HFFc6 (cell line): ENCODE results near the gene RNF25. TPM values are rescaled to one million over a fixed set of nuclear protein-coding genes. Genes with fewer than 3 reads are reported as not detected.
A peak's percentile ranks its signal among the peaks of the same experiment; 100 is the strongest.

Source experiments
- DNase-seq: peaks from one replicate; pipeline ENCODE4 v3.0.0-alpha.2; 2018
- H3K27ac Mint-ChIP-seq: 2 replicates; pipeline ENCODE4 v1.8.0; 2020; ENCODE audit warnings: mild to moderate bottlenecking, mixed read lengths
- H3K27me3 Mint-ChIP-seq: 2 replicates; pipeline ENCODE4 v1.8.0; 2021; ENCODE audit warnings: mild to moderate bottlenecking, moderate library complexity, mixed read lengths; ENCODE audit not compliant: insufficient read depth
- H3K36me3 Mint-ChIP-seq: 2 replicates; pipeline ENCODE4 v1.8.0; 2021; ENCODE audit warnings: low read depth, mixed read lengths
- H3K4me1 Mint-ChIP-seq: 2 replicates; pipeline ENCODE4 v1.8.0; 2020; ENCODE audit warnings: low read depth, mixed read lengths
- H3K4me3 Mint-ChIP-seq: 2 replicates; pipeline ENCODE4 v1.8.0; 2020; ENCODE audit warnings: mild to moderate bottlenecking, moderate library complexity, mixed read lengths
- H3K9me3 Mint-ChIP-seq: 2 replicates; pipeline ENCODE4 v1.8.0; 2020; ENCODE audit warnings: mild to moderate bottlenecking, mixed read lengths
- total RNA-seq, 6 experiments: library from RNA; stranded (reverse); fragmentation: NEBNext Ultra II Directional; extraction: Animal tissue kit (Norgen Biotek cat#: 25700); gene quantifications; 2 replicates in 1 of 6; 3 replicates in 5 of 6; pipeline ENCODE4 v1.2.3, GENCODE V29; 2021
- TF ChIP-seq, protein P1 (sequence below): fragments of 200-600 bp; sonication (generic); IDR thresholded peaks from 2 replicates; pipeline ENCODE4 v1.5.0; 2021; ENCODE audit warnings: antibody characterized with exemption, mild to moderate bottlenecking

RNF25 gene
- total RNA-seq, 6 experiments from 2014 or later: 32.7 to 47.9 (median 39.2) TPM

- DNase-seq: no peak
- Mint-ChIP-seq H3K4me1 (peaks cover 6% of the 10 kb centered on the region), H3K9me3 (no peaks in the 10 kb centered on the region)
Measured at GRCh38 chr2:218631837-218632236, 40.0 kb downstream of the RNF25 start.

DNA sequence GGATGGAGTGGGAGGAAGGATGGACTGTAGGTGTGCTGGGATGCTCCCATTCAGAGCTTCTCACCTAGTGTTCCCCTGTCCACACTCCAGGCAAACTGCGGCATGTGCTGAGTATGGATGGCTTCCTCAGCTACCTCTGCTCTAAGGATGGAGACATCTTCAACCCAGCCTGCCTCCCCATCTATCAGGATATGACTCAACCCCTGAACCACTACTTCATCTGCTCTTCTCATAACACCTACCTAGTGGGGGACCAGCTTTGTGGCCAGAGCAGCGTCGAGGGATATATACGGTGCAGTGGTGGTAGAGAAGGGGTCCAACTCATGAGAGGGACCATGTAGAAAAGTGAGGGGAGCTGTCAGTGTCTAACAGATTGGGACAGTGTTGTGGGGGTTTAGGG is 43.9 kb downstream of the RNF25 start:
- H3K4me1 Mint-ChIP-seq: peaks cover 10% of the 10 kb centered on the region
- no peak overlapping the region for H3K4me3 Mint-ChIP-seq
- no peak overlapping the region for H3K27ac Mint-ChIP-seq
- no peaks in the 10 kb centered on the region for H3K9me3 Mint-ChIP-seq
- peaks cover 2% of the 10 kb centered on the region for H3K27me3 Mint-ChIP-seq
- DNase-seq: no peak
- TF ChIP-seq, protein P1, sequence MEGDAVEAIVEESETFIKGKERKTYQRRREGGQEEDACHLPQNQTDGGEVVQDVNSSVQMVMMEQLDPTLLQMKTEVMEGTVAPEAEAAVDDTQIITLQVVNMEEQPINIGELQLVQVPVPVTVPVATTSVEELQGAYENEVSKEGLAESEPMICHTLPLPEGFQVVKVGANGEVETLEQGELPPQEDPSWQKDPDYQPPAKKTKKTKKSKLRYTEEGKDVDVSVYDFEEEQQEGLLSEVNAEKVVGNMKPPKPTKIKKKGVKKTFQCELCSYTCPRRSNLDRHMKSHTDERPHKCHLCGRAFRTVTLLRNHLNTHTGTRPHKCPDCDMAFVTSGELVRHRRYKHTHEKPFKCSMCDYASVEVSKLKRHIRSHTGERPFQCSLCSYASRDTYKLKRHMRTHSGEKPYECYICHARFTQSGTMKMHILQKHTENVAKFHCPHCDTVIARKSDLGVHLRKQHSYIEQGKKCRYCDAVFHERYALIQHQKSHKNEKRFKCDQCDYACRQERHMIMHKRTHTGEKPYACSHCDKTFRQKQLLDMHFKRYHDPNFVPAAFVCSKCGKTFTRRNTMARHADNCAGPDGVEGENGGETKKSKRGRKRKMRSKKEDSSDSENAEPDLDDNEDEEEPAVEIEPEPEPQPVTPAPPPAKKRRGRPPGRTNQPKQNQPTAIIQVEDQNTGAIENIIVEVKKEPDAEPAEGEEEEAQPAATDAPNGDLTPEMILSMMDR: no peak
- H3K36me3 Mint-ChIP-seq: no peaks in the 10 kb centered on the region; the same call in 1 of the 2 replicates

More at GRCh38 chr2:218631837-218632236, 40.0 kb downstream of the RNF25 start:
- H3K36me3 Mint-ChIP-seq: peaks cover 12% of the 10 kb centered on the region
- TF ChIP-seq, protein P1: no peak
- H3K27ac Mint-ChIP-seq: no peak overlapping the region
- no peak overlapping the region for H3K4me3 Mint-ChIP-seq
- peaks cover 2% of the 10 kb centered on the region for H3K27me3 Mint-ChIP-seq

GRCh38 chr2:218626369-218626768 is 45.4 kb downstream of the RNF25 start:
- TF ChIP-seq, protein P1: no peak
- H3K4me1 Mint-ChIP-seq: peaks cover 12% of the 10 kb centered on the region; the same call in 1 of the 2 replicates
- no peaks in the 10 kb centered on the region for H3K36me3 Mint-ChIP-seq
- DNase-seq: no peak
- no peaks in the 10 kb centered on the region for H3K9me3 Mint-ChIP-seq
- H3K27me3 Mint-ChIP-seq: peaks cover 2% of the 10 kb centered on the region
- no peak overlapping the region for H3K27ac Mint-ChIP-seq
- no peak overlapping the region for H3K4me3 Mint-ChIP-seq

- H3K9me3 Mint-ChIP-seq: no peaks in the 10 kb centered on the region
- peaks cover 12% of the 10 kb centered on the region; the same call in 1 of the 2 replicates for H3K4me1 Mint-ChIP-seq
- H3K4me3 Mint-ChIP-seq: no peak overlapping the region
- no peaks in the 10 kb centered on the region for H3K36me3 Mint-ChIP-seq
- H3K27ac Mint-ChIP-seq: no peak overlapping the region
- no peaks in the 10 kb centered on the region; the same call in 1 of the 2 replicates for H3K27me3 Mint-ChIP-seq
- TF ChIP-seq, protein P1: no peak
- no peak for DNase-seq
Measured at GRCh38 chr2:218623366-218623705, 48.5 kb downstream of the RNF25 start.

DNA sequence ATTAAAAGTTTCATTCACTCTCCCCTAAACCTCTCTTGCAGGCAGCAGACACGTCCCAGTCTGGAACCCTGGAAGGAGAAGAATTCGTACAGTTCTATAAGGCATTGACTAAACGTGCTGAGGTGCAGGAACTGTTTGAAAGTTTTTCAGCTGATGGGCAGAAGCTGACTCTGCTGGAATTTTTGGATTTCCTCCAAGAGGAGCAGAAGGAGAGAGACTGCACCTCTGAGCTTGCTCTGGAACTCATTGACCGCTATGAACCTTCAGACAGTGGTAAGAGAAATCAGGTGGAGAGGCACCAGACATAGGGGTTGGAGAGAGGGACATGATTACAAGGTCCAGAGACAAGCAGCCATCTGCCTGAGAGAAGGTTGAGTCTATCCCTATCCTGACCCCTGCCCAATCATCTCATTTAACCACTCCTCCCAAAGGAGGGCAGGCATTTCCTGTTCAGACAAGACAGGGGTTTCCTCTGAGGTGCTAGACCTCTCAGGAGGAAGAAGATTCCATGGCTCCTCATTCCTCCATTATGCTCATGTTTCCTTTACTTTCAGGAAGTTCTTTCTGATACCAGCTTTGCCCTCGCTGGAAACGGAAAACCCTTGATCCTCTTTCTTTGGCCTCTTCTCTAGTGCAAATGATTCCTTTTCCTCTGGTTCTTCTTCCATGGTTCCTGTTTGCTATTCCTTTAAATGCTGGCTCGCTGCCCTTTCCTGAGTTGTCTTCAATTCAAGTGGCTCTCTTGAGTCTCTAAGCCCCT is 49.0 kb downstream of the RNF25 start:
- Mint-ChIP-seq H3K27ac (no peak overlapping the region), H3K4me3 (no peak overlapping the region), H3K9me3 (no peaks in the 10 kb centered on the region), H3K36me3 (no peaks in the 10 kb centered on the region), H3K4me1 (peaks cover 12% of the 10 kb centered on the region; the same call in 1 of the 2 replicates), H3K27me3 (no peaks in the 10 kb centered on the region; the same call in 1 of the 2 replicates)
- peak; percentile 27 for DNase-seq
- TF ChIP-seq, protein P1: no peak
